ENCODE data around the gene FAM114A2. TPM values are rescaled to one million over a fixed set of nuclear protein-coding genes. Genes with fewer than 3 reads are reported as not detected.

FAM114A2 gene
- 11.7 and 18.1 TPM in 2 replicates for total RNA-seq

DNA sequence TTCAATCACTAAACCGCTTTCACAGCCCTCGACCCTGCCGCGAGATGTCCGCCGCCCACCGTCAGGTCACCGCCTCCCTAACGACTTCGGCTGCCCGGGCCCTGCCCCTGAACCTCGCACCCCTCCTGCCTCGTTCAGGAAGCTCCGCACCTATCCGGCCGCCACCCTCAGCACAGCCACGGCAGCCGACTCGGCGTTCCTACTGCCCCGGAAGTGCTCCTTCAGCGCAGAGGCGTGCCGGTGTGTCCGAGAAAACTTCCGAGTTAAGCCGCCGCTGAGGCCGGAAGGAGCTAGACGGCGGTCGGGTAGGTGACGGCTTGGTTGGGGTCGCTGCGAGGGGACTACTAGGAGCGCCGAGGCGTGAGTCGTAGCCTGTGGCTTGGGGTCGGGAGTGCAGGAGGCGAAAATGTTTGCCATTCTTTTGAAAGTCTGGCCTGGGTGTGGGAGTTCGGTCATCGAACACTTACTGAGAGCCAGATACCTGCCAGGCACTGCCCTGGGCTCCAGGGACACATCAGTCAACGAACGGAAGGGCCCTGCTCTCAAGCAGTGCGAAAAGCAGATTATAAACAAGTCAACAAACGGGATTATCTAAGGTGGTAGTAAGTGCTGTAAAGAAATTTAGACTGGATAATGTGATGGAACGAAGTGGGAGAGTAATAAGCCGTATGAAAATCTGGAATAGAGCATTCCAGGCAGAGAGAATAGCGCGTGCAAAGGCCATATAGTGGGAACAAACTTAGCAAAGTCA is at the start of gene FAM114A2, which contains the start of gene MFAP3:
Gene FAM114A2, minus strand, starts transcription at position 204 of the 751 bp plus-strand sequence. CDS start 3,957 bp downstream, outside the sequence.
Gene MFAP3, plus strand, starts transcription at position 261 of the 751 bp plus-strand sequence. CDS start 10,756 bp downstream, outside the sequence.

Other genes with a start within 250 kb of the FAM114A2 start
- gene MFAP3, start 57 bp upstream of the FAM114A2 start, total RNA-seq = 30.9 and 46.8 TPM in 2 replicates
- 29.7 and 65.2 TPM in 2 replicates for gene GALNT10, start 151.8 kb upstream of the FAM114A2 start, total RNA-seq

Data from pericardium fibroblast (primary cell).